Suppressor macrophage (primary cell): ENCODE results near the gene UQCRHL.

ENCODE experiments used
- DNase-seq, 4 experiments: peaks; one replicate each; pipeline ENCODE4 v3.0.0-alpha.2; 2020 to 2022

UQCRHL gene

GRCh38 chr1:15797614-15798390 lies 9.6 kb downstream of the UQCRHL start:
- DNase-seq = no peak

- no peak for DNase-seq
Measured at GRCh38 chr1:15796086-15796462, 11.4 kb downstream of the UQCRHL start.

GRCh38 chr1:15788624-15789301 lies 18.7 kb downstream of the UQCRHL start:
- DNase-seq = peak; percentile 84 to 95 (median 90)

- no peak for DNase-seq
Measured at GRCh38 chr1:15786581-15786980, 20.9 kb downstream of the UQCRHL start.

- no peak for DNase-seq
Measured at GRCh38 chr1:15785683-15786082, 21.8 kb downstream of the UQCRHL start.

- DNase-seq = peak in 2 of 4 experiments; percentile 8 to 38
Measured at GRCh38 chr1:15777909-15778707, 29.3 kb downstream of the UQCRHL start.

GRCh38 chr1:15775706-15776105 lies 31.7 kb downstream of the UQCRHL start:
- DNase-seq = no peak

- DNase-seq = no peak
Measured at GRCh38 chr1:15771836-15772515, 35.5 kb downstream of the UQCRHL start.

GRCh38 chr1:15770313-15770962 lies 37.0 kb downstream of the UQCRHL start:
- no peak for DNase-seq

GRCh38 chr1:15768388-15768787 lies 39.1 kb downstream of the UQCRHL start:
- DNase-seq = no peak

GRCh38 chr1:15767941-15768340 lies 39.5 kb downstream of the UQCRHL start:
- DNase-seq = no peak

- DNase-seq = no peak
Measured at GRCh38 chr1:15765495-15766194, 41.8 kb downstream of the UQCRHL start.

GRCh38 chr1:15764890-15765289 lies 42.6 kb downstream of the UQCRHL start:
- no peak for DNase-seq

GRCh38 chr1:15764269-15764764 lies 43.1 kb downstream of the UQCRHL start:
- no peak for DNase-seq

- no peak for DNase-seq
Measured at GRCh38 chr1:15762546-15762945, 44.9 kb downstream of the UQCRHL start.

GRCh38 chr1:15761366-15762128 lies 45.9 kb downstream of the UQCRHL start:
- no peak for DNase-seq

GRCh38 chr1:15760520-15761211 lies 46.8 kb downstream of the UQCRHL start:
- no peak for DNase-seq

- peak in 2 of 4 experiments; percentile 33 to 50 for DNase-seq
Measured at GRCh38 chr1:15758953-15759661, 48.3 kb downstream of the UQCRHL start.

GRCh38 chr1:15758343-15758931 lies 49.0 kb downstream of the UQCRHL start, which contains the start of gene FBLIM1:
TSS of gene FBLIM1 (plus strand) at chr1:15758795. CDS start at chr1:15764984, 6,189 bp downstream.
- no peak for DNase-seq
